Activated CD8-positive, alpha-beta memory T cell treated with anti-CD3 and anti-CD28 coated beads, Interleukin-2, amount 50 U/mL, for 4 hours (primary cell): ENCODE data around the gene HSD17B8.

Source experiments
- DNase-seq: peaks from one replicate; pipeline ENCODE4 v3.0.0-alpha.2; 2020

The HSD17B8 gene

DNA sequence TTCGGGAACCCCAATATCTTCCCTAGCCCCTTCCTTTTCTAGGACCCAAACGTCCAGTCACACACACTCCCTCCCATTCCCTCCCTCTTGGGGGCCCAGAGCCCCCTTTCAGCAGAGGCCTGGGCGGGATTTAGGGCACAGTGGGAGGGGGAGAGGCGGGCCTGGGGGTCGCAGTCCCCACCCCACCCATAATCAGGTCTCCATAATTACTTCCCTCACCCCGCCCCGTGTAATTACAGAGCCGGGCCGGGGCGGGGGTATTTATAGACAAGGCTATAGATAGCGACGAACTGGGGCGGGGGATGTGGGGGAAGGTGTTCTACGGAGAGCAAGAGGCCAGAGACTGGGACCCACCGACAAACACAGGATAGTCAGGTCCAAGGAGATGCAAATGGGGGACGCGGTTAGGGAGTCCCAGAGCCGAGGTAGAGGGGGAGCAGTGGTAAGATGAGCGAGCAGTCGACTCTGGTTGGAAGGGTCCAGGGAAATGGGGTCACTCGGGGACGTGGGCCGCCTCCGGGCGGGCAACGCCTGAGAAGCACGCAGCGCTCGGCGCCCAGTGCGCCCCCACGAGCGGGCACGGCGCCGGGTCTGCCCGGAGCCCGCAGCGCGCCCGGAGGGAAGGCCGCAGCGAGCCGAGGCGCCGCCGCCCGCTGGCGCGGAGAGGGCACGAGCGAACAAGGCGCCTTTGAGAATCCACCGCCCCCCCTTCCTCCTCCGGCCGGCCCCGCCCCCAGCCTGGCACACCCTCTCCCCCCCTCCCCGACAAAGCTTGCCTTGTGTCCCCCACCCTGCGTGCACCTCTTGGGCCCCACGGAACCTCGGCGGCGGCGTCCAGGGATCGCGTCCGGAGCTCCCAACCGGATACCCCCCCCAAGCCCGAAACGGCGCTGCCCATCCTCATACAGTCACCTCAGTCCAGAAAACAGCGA, 11.5 kb upstream of the HSD17B8 start:
- peak; percentile 47 for DNase-seq

GRCh38 chr6:33193619-33194018, 10.8 kb upstream of the HSD17B8 start:
- DNase-seq, result no peak

DNA sequence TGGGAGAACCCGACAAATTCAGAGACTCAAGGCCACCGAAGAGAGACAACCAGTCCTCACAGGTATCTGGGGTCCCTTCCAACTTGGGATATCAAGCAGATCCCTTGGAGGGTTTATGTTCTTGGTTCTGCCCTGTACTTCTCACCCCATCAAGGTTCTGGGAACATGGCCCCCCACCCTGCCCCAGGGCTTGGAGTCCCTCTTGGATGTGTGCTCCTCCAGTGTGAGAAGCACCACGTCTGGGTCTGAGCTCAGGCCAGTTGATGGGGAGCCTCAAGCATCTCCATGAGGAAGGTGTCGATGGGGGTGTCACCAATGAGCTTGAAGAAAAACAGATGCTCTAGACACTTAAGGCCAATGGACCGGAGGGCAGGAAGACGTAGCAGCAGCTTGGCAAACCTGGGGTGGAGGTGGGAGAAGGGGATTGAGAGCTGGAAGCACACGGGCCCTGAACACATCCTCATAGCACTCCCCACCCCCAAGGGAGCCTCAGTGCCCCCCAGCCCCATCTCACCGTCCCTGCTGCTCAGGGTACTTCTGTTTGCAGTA, 9.9 kb upstream of the HSD17B8 start:
- DNase-seq, result no peak

DNA sequence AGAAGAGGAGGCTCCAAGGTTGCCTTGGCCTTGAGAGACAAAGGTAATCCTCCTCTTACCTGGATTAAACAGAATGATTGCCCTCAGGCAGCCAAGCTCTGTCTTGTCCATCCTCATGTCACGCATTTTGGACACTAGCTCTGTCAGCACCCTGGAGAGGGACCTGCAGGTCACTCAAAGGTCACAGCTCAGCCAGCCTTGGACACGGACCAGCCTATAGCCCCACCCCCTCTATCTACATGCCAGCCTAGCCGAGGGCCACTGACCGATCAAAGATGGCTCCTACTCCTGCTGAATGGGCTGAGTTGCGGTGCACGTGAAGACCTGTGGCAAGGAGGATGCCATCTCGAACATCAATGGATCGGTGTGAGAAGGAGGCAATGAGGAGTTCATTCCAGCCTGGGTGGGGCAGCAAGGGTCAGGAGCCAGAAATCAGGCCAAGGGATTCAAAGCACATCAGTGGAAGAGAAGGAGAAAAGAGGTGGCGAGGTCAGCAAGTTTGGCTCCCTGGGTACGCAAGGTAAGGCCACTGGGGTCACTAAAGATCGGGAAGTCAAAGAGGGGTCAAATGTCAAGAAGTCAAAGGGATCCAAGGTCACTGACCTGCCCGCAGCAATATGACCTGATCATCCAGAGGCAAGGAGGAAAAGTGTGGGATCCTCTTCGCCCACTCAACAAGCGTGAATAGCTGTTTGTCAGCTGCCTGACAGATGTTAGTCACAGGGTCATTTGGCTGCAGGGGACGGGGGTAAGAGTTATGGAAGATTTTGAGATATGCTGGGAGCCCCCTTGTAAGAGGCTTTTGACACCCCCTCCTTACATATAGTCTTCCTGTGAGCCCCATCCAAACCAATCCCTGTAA, 8.9 kb upstream of the HSD17B8 start:
- DNase-seq, result no peak

DNA sequence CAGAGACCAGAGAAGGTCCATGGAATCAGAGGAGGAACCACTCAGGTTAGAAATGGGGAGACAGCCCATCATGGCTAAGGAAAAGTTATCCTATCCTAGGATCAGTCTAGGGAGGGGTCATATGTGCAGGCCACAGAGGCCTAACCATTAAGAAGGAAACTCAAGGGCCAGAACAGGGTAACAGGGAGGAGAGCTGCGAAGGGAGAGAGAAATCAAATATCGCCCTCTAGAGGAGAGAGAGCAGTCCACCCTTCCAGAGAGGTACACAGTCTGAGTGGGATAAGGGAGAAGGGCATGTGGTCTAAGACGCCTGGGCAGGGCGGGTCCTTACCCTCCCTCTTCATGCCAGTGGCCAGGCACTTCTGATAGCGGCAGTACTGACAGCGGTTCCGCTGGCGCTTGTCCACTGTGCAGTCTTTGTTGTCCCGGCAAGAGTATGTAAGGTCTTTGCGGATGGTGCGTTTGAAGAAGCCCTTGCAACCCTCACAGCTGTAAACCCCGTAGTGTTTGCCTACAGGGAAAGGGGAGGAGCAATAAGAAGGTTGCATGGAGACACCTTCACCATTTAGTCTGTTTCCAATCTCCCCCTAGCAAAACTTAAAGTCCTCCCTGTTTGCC, 6.9 kb upstream of the HSD17B8 start:
- DNase-seq, result no peak

GRCh38 chr6:33198159-33198852, 6.1 kb upstream of the HSD17B8 start:
- no peak for DNase-seq

DNA sequence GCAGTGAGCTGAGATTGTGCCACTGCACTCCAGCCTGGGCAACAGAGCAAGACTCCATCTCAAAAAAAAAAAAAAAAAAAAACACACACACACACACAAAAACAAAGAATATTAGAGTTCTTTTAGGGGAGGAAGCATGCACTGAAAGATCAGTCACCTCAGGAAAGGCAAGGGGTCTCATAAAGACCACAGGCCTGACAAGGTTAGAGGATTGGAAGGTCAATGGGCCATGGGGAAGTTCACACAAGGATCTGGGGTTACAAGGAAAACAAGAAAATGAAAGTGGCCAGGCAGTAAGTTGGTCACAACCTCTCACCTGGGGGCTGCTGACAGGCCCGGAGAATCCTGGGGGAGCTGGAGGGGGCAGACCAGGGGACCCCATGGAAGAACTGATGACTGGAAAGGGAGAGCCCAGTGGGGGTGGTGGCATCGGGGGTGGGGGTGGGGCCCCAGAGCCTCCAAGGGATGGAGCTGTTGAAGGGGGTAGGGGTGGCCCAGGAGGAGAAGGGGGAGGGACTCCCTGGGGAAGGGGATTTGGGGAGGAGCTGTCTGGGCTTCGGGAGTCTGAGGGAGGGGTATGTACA, 5.5 kb upstream of the HSD17B8 start:
- no peak for DNase-seq

- DNase-seq, result peak; percentile 63
Measured at GRCh38 chr6:33199687-33200218, 4.7 kb upstream of the HSD17B8 start.

GRCh38 chr6:33200219-33201146, 4.0 kb upstream of the HSD17B8 start, which contains the start of the genes RXRB and SLC39A7:
RXRB (minus strand) TSS chr6:33200665; CDS start chr6:33200476, 189 bp downstream.
SLC39A7 (plus strand) TSS chr6:33200867; CDS start chr6:33201246, 379 bp downstream.
- DNase-seq, result peak; percentile 98

- DNase-seq, result no peak
Measured at GRCh38 chr6:33201147-33201545, 3.3 kb upstream of the HSD17B8 start.

GRCh38 chr6:33201935-33202334, 2.5 kb upstream of the HSD17B8 start:
- no peak for DNase-seq

DNA sequence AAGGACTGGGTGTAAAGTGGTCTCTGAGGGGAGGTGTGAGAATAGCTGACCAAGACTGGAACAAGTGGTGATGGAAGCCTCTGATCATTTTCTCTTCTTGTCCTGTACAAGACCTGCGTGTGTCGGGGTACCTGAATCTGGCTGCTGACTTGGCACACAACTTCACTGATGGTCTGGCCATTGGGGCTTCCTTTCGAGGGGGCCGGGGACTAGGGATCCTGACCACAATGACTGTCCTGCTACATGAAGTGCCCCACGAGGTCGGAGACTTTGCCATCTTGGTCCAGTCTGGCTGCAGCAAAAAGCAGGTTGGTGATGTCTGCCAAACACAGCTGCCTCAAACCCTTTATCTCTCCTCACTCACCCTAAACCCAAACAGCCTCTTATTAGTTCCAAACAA, 1.7 kb upstream of the HSD17B8 start:
- no peak for DNase-seq

DNA sequence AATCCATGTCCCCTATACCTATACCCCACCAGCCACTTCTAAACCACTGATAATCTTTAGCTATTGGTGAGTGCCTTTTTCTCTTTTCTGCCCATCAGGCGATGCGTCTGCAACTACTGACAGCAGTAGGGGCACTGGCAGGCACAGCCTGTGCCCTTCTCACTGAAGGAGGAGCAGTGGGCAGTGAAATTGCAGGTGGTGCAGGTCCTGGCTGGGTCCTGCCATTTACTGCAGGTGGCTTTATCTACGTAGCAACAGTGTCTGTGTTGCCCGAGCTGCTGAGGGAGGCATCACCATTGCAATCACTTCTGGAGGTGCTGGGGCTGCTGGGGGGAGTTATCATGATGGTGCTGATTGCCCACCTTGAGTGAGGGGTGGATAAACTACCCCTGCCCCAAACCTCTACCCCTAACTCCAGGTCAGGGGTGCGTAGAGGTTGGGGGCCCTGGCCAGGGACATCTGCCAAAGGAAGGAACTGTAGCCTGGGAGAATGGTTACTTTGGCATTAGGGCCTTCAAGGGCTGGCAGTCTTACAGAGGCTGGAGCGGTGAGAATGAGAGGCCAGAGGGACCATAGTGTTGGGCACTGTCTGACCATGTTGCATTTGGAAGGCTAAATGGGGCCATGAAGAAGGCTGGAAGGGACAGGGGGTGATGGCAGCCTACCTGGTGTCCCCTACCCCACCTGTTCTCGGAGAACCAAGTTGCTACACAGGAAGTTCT, 851 bp upstream of the HSD17B8 start:
- no peak for DNase-seq

DNA sequence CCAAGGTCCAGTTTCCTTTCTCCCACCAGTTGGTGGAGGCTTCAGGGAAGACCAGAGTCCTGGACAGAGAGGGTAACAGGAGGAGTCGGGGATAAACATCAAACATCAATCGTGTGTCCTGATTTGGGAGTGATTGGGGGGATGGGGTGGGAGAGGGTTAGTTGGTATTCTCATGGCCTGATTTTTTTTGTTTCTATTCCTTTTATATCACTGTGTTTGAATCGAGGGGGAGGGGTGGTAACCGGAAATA, 365 bp upstream of the HSD17B8 start:
- DNase-seq, result no peak

DNA sequence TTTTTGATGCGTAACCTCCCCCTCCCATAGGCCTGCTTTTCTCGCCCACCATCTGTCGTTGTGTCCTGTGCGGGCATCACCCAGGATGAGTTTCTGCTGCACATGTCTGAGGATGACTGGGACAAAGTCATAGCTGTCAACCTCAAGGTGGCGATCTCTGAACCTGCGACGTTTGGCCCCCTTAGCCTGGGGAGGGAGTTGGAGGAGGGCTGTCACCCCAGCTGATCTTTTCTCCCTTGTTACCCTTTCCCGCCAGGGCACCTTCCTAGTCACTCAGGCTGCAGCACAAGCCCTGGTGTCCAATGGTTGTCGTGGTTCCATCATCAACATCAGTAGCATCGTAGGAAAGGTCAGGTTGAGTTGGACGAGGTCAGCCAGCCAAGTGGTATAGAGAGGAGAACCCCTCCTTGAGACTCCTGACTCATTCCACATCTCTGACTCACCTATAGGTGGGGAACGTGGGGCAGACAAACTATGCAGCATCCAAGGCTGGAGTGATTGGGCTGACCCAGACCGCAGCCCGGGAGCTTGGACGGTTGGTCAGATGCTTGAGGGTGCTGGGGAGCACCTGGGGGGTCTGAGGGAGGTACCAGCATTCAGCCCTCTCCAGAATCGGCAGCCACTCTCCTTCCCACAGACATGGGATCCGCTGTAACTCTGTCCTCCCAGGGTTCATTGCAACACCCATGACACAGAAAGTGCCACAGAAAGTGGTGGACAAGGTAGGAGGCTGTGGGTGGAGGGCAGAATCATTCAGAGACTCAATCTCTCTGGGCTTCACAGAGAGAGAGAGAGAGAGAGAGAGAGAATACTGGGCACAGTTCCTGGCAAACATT, 954 bp downstream of the HSD17B8 start:
- DNase-seq, result peak; percentile 43

DNA sequence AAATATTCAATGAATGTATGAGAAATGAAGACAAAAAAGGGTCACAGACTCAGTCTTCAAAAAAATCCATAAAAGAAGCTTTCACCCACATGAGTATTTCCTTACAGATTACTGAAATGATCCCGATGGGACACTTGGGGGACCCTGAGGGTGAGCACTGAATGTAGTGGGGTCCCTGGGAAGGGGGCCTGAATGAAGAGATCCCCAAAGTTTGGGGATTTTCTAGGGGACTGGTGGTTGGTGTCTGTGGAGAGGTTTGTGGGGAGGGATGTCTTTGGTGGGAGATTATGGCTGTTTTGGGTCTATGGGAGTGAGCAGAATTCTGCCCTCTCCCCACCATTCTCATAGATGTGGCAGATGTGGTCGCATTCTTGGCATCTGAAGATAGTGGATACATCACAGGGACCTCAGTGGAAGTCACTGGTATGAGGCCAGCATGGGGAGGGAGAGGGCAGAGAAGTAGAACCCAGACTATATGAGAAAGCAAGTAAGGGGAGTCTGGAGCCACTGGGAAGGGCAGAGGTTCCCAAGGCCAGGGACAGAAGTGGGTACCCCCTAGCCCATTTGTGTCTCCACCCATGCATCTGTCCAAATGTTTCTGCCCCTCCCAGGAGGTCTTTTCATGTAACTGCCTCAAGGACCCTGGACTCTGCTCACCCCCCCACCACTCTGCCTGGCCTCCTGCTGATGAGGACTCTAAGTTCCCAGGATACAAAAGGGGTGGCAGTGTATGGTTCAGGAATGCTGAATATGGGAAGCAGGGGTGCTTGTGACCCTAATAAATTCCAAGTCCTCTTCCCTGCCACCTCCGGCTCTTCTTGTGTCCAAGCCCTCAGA, 1.8 kb downstream of the HSD17B8 start:
- no peak for DNase-seq

- DNase-seq, result no peak
Measured at GRCh38 chr6:33206864-33207551, 2.6 kb downstream of the HSD17B8 start.
